ENCODE measurements around the gene SYT7. TPM values are rescaled to one million over a fixed set of nuclear protein-coding genes. Genes with fewer than 3 reads are reported as not detected.

Gene SYT7
- total RNA-seq, 1 donor from 2014 or later = 18.9 TPM

GRCh38 chr11:61526956-61527731 lies 53.7 kb downstream of the SYT7 start:
- Histone ChIP-seq H3K36me3 (peaks cover 6% of the 10 kb centered on the region), H3K9me3 (replicated peaks) (no peaks in the 10 kb centered on the region), H3K27me3 (ENCODE audit: low read depth) (no peaks in the 10 kb centered on the region), H3K4me3 (no peak overlapping the region), H3K27ac (replicated peaks) (no peak overlapping the region), H3K4me1 (peaks cover 38% of the 10 kb centered on the region)
- intact Hi-C loops (cut with micrococcal nuclease) = no loop called here
- DNase-seq = no peak
- TF ChIP-seq CTCF (IDR thresholded peaks at IDR 0.05; ENCODE audit: borderline replicate concordance) = no peak

- Histone ChIP-seq H3K27me3 (ENCODE audit: low read depth) (no peaks in the 10 kb centered on the region), H3K27ac (replicated peaks) (no peak overlapping the region), H3K9me3 (replicated peaks) (no peaks in the 10 kb centered on the region), H3K36me3 (peaks cover 6% of the 10 kb centered on the region), H3K4me3 (no peak overlapping the region), H3K4me1 (peaks cover 38% of the 10 kb centered on the region)
- intact Hi-C loops (cut with micrococcal nuclease) = no loop called here
- TF ChIP-seq CTCF (IDR thresholded peaks at IDR 0.05; ENCODE audit: borderline replicate concordance) = no peak
- DNase-seq = no peak
These were observed 54.6 kb downstream of the SYT7 start for GRCh38 chr11:61526229-61526628.

GRCh38 chr11:61524963-61525587 lies 55.8 kb downstream of the SYT7 start:
- peak; percentile 36 for DNase-seq
- no peaks in the 10 kb centered on the region for H3K9me3 ChIP-seq (replicated peaks)
- peaks cover 29% of the 10 kb centered on the region for H3K4me1 ChIP-seq
- TF ChIP-seq CTCF (IDR thresholded peaks at IDR 0.05; ENCODE audit: borderline replicate concordance) = no peak
- no peaks in the 10 kb centered on the region for H3K27me3 ChIP-seq (ENCODE audit: low read depth)
- H3K4me3 ChIP-seq = no peak overlapping the region
- intact Hi-C loops (cut with micrococcal nuclease) = no loop called here
- H3K36me3 ChIP-seq = peaks cover 6% of the 10 kb centered on the region
- peak overlapping the region; percentile 75 for H3K27ac ChIP-seq (replicated peaks)

GRCh38 chr11:61524446-61524845 lies 56.4 kb downstream of the SYT7 start:
- no peak for TF ChIP-seq CTCF (IDR thresholded peaks at IDR 0.05; ENCODE audit: borderline replicate concordance)
- DNase-seq = no peak
- H3K9me3 ChIP-seq (replicated peaks) = no peaks in the 10 kb centered on the region
- H3K27me3 ChIP-seq (ENCODE audit: low read depth) = no peaks in the 10 kb centered on the region
- H3K36me3 ChIP-seq = peaks cover 6% of the 10 kb centered on the region
- no peak overlapping the region for H3K4me3 ChIP-seq
- intact Hi-C loops (cut with micrococcal nuclease) = no loop called here
- H3K4me1 ChIP-seq = peaks cover 24% of the 10 kb centered on the region
- H3K27ac ChIP-seq (replicated peaks) = peak overlapping the region; percentile 75

GRCh38 chr11:61522881-61523280 lies 58.0 kb downstream of the SYT7 start:
- H3K27me3 ChIP-seq (ENCODE audit: low read depth) = no peaks in the 10 kb centered on the region
- H3K36me3 ChIP-seq = peaks cover 6% of the 10 kb centered on the region
- no peak overlapping the region for H3K27ac ChIP-seq (replicated peaks)
- no peak for DNase-seq
- H3K9me3 ChIP-seq (replicated peaks) = no peaks in the 10 kb centered on the region
- TF ChIP-seq CTCF (IDR thresholded peaks at IDR 0.05; ENCODE audit: borderline replicate concordance) = no peak
- intact Hi-C loops (cut with micrococcal nuclease) = no loop called here
- peaks cover 17% of the 10 kb centered on the region for H3K4me1 ChIP-seq
- no peak overlapping the region for H3K4me3 ChIP-seq

All from left ventricle myocardium inferior (tissue), 1 donor.